DMS53 (cell line): ENCODE data around the gene EIF5A.

Experiments
- DNase-seq: peaks from one replicate; lab custom pipeline; 2025; lab: John Stamatoyannopoulos, UW

Gene EIF5A

DNA sequence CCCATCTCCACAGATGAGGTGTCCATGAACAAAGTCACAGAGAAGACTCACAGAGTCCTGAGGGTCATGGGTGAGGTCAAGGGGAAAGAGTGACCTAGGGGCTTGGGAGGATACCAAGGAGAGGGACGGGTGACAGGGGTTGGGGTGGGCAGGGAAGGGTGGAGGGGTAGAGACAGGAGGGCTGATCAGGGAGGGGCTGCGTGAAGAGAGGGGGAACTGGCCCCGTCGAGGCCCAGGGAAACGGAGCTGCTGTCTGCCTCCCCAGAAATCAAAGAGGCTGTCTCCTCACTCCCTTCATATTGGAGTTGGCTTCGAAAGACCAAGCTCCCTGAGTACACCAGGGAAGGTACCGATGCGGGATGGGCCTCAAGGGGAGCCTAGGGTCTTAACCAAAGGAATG lies 48.1 kb downstream of the EIF5A start:
- DNase-seq: no peak

DNA sequence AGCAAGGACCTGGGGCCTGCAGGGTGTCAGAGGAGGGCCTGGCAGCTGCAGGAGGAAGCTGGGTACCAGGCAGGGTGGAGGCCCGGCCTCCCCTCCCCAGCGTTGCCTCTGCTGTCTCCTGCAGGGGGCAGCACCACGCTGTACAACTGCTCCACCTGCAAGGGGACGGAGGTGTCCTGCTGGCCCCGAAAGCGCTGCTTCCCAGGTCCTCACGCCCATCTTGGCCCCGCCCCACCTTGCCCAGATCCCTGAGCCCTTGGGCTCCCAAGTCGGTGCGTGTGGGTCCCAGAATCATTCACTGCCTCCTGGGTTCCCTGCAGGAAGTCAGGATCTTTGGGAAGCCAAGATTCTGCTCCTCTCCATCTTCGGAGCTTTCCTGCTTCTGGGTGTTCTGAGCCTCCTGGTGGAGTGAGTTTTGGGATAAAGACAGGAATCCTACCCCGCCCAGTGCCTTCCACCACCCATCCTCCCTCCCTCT lies 48.7 kb downstream of the EIF5A start:
- peak; percentile 94 for DNase-seq

DNA sequence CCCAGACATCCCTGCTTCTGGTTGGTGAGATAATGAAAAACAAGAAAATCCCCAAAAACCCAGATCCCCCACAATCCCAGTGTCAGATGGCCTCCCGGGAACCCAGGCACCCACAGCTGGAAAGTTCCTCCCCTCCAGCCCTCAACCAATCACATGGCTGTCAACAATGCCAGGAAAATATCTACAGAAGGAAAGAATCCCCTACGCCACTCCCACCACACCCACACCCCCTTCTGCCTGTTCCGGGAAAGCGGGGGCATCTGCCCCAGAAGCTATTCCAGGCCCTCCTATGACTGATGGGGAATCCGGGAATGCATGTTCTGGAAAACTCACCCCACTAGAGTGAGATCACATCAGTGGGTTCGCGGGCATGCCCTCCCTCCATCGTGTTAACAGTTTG lies 49.3 kb downstream of the EIF5A start:
- no peak for DNase-seq

DNA sequence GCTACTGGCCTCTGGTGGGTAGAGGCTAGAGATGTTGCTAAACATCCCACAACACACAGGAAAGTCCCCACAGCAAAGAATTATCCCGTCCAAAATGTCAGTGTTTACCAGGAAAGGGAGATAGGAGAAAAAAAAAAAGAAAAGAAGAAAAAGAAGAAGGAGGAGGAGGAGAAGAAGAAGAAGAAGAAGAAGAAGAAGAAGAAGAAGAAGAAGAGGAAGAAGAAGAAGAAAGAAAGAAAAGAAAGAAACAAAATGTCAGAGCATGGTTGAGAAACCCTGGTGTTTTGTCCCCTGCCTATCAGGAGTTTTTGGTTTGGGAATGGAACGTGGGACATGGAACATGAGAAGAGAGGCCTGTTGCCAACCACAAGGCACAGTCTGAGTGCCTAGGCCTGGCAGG lies 50.0 kb downstream of the EIF5A start:
- DNase-seq: no peak

DNA sequence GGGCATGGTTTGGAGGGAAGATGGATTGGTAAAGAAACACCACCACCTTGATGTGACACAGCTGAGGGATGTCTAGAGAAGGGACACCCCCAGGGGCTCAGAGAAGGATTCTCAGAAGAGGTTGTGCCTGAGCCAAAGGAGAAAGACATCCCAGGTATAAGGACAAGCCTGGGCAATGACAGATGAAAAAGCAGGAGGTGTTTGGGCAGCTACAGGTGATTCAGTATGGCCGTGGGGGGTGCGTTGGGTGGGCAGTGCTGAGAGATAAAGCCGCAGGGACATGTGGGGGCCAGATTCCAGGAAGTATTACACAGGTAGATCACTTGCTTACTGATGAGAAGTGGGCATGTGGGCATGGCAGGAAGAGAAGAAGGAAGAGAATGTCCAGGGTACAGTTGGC lies 54.5 kb downstream of the EIF5A start:
- no peak for DNase-seq
